SK-N-SH treated with all-trans-retinoic acid at 6 μM for 48 hours (cell line): Measurements from ENCODE around the gene SENP5.

ENCODE experiments used
- ATAC-seq: fragments of 200-7000 bp; cut with Tn5 transposase; 3 replicates; pipeline ENCODE4 v1.9.1; 2020; ENCODE audit warnings: mild to moderate bottlenecking, moderate library complexity
- ARNTL ChIP-seq: fragments of 450-650 bp; formaldehyde crosslinking; IDR thresholded peaks from 2 replicates; pipeline ENCODE4 v1.5.0; 2020; ENCODE audit warnings: low read depth, mild to moderate bottlenecking, moderate library complexity, borderline replicate concordance
- BACH2 ChIP-seq: fragments of 250-450 bp; sonication (Bioruptor Pico); IDR thresholded peaks from 2 replicates; pipeline ENCODE4 v1.9.0; 2021; ENCODE audit warnings: mild to moderate bottlenecking, borderline replicate concordance
- CREB5 ChIP-seq: fragments of 250-450 bp; sonication (Bioruptor Pico); IDR thresholded peaks from 2 replicates; pipeline ENCODE4 v1.5.1; 2020; ENCODE audit warnings: low read depth, mild to moderate bottlenecking, moderate library complexity
- CSDC2 ChIP-seq: fragments of 250-450 bp; sonication (Bioruptor Pico); IDR thresholded peaks from 2 replicates; pipeline ENCODE4 v1.5.0; 2020; ENCODE audit warnings: mild to moderate bottlenecking, moderate library complexity
- ESRRG ChIP-seq: fragments of 250-450 bp; sonication (Bioruptor Pico); IDR thresholded peaks from 2 replicates; pipeline ENCODE4 v1.6.1; 2021; ENCODE audit warnings: mild to moderate bottlenecking
- GLIS3 ChIP-seq: fragments of 250-450 bp; sonication (Bioruptor Pico); IDR thresholded peaks from 2 replicates; pipeline ENCODE4 v1.5.0; 2020; ENCODE audit warnings: mild to moderate bottlenecking, moderate library complexity
- ISL1 ChIP-seq: fragments of 250-450 bp; sonication (Bioruptor Pico); IDR thresholded peaks from 2 replicates; pipeline ENCODE4 v2.1.2; 2022; ENCODE audit warnings: mild to moderate bottlenecking, moderate library complexity
- OSR1 ChIP-seq: fragments of 250-450 bp; sonication (Bioruptor Pico); IDR thresholded peaks from 2 replicates; pipeline ENCODE4 v1.8.0; 2022; ENCODE audit warnings: moderate library complexity, mild to moderate bottlenecking, inconsistent platforms
- PPARA ChIP-seq: fragments of 250-450 bp; sonication (Bioruptor Pico); IDR thresholded peaks from 2 replicates; pipeline ENCODE4 v1.5.0; 2020; ENCODE audit warnings: mild to moderate bottlenecking, borderline replicate concordance
- RARB ChIP-seq: fragments of 250-450 bp; sonication (Bioruptor Pico); IDR thresholded peaks from 2 replicates; pipeline ENCODE4 v1.8.0; 2021; ENCODE audit warnings: mild to moderate bottlenecking, moderate library complexity
- SNAI2 ChIP-seq: fragments of 250-450 bp; sonication (Bioruptor Pico); IDR thresholded peaks from 2 replicates; pipeline ENCODE4 v1.5.0; 2020; ENCODE audit warnings: mild to moderate bottlenecking, moderate library complexity
- TCF4 ChIP-seq: fragments of 250-450 bp; sonication (Bioruptor Pico); IDR thresholded peaks from 2 replicates; pipeline ENCODE4 v1.8.0; 2021; ENCODE audit warnings: mild to moderate bottlenecking, moderate library complexity, borderline replicate concordance
- TOX ChIP-seq: fragments of 250-450 bp; sonication (Bioruptor Pico); IDR thresholded peaks from 2 replicates; pipeline ENCODE4 v1.8.0; 2021; ENCODE audit warnings: mild to moderate bottlenecking, moderate library complexity, borderline replicate concordance
- ZC3H10 ChIP-seq: fragments of 250-450 bp; sonication (Bioruptor Pico); IDR thresholded peaks from 2 replicates; pipeline ENCODE4 v1.5.1; 2021; ENCODE audit warnings: mild to moderate bottlenecking, moderate library complexity
- ZFP3 ChIP-seq: fragments of 250-450 bp; sonication (Bioruptor Pico); IDR thresholded peaks from 2 replicates; pipeline ENCODE4 v1.5.0; 2020; ENCODE audit warnings: mild to moderate bottlenecking, moderate library complexity
- ZFP30 ChIP-seq: fragments of 450-650 bp; formaldehyde crosslinking; IDR thresholded peaks from 2 replicates; pipeline ENCODE4 v1.5.0; 2022; ENCODE audit warnings: mild to moderate bottlenecking, moderate library complexity
- ZNF565 ChIP-seq: fragments of 450-650 bp; formaldehyde crosslinking; conservative IDR thresholded peaks from 2 replicates; pipeline ENCODE4 v1.5.0; 2020; ENCODE audit warnings: low read depth, mild to moderate bottlenecking, moderate library complexity
- ZNF70 ChIP-seq: fragments of 450-650 bp; formaldehyde crosslinking; IDR thresholded peaks from 2 replicates; pipeline ENCODE4 v1.5.0; 2020; ENCODE audit warnings: mild to moderate bottlenecking, moderate library complexity
- ZNF8 ChIP-seq: fragments of 450-650 bp; formaldehyde crosslinking; IDR thresholded peaks from 2 replicates; pipeline ENCODE4 v1.5.0; 2020; ENCODE audit warnings: mild to moderate bottlenecking, moderate library complexity
- TF ChIP-seq, protein P1 (sequence below): fragments of 250-450 bp; sonication (Bioruptor Pico); IDR thresholded peaks from 2 replicates; pipeline ENCODE4 v1.8.0; 2020; ENCODE audit warnings: mild to moderate bottlenecking, moderate library complexity, borderline replicate concordance
- TF ChIP-seq, protein P2 (sequence below): fragments of 250-450 bp; sonication (Bioruptor Pico); IDR thresholded peaks from 2 replicates; pipeline ENCODE4 v1.5.0; 2020; ENCODE audit warnings: mild to moderate bottlenecking, moderate library complexity
- TF ChIP-seq, protein P3 (sequence below): fragments of 250-450 bp; sonication (Bioruptor Pico); IDR thresholded peaks from 2 replicates; pipeline ENCODE4 v1.8.0; 2021; ENCODE audit warnings: low read depth, mild to moderate bottlenecking, moderate library complexity, borderline replicate concordance
- TF ChIP-seq, protein P4 (sequence below): fragments of 250-450 bp; sonication (Bioruptor Pico); IDR thresholded peaks from 2 replicates; pipeline ENCODE4 v1.5.1; 2021; ENCODE audit warnings: mild to moderate bottlenecking, moderate library complexity

Gene SENP5

GRCh38 chr3:196915375-196915774, 47.7 kb downstream of the SENP5 start:
- TF ChIP-seq ZNF8 (CRISPR knock-in tag): no peak
- no peak for TF ChIP-seq ESRRG (CRISPR knock-in tag)
- no peak for TF ChIP-seq TCF4 (CRISPR knock-in tag)
- no peak for TF ChIP-seq ZNF565 (CRISPR knock-in tag)
- TF ChIP-seq CREB5 (CRISPR knock-in tag): no peak
- TF ChIP-seq, protein P1, sequence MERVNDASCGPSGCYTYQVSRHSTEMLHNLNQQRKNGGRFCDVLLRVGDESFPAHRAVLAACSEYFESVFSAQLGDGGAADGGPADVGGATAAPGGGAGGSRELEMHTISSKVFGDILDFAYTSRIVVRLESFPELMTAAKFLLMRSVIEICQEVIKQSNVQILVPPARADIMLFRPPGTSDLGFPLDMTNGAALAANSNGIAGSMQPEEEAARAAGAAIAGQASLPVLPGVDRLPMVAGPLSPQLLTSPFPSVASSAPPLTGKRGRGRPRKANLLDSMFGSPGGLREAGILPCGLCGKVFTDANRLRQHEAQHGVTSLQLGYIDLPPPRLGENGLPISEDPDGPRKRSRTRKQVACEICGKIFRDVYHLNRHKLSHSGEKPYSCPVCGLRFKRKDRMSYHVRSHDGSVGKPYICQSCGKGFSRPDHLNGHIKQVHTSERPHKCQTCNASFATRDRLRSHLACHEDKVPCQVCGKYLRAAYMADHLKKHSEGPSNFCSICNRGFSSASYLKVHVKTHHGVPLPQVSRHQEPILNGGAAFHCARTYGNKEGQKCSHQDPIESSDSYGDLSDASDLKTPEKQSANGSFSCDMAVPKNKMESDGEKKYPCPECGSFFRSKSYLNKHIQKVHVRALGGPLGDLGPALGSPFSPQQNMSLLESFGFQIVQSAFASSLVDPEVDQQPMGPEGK (CRISPR knock-in tag): no peak
- no peak for TF ChIP-seq SNAI2

GRCh38 chr3:196916221-196916620, 48.5 kb downstream of the SENP5 start:
- no peak for TF ChIP-seq ESRRG (CRISPR knock-in tag)
- no peak for TF ChIP-seq TCF4 (CRISPR knock-in tag)
- TF ChIP-seq ARNTL (CRISPR knock-in tag): no peak
- TF ChIP-seq, protein P2, sequence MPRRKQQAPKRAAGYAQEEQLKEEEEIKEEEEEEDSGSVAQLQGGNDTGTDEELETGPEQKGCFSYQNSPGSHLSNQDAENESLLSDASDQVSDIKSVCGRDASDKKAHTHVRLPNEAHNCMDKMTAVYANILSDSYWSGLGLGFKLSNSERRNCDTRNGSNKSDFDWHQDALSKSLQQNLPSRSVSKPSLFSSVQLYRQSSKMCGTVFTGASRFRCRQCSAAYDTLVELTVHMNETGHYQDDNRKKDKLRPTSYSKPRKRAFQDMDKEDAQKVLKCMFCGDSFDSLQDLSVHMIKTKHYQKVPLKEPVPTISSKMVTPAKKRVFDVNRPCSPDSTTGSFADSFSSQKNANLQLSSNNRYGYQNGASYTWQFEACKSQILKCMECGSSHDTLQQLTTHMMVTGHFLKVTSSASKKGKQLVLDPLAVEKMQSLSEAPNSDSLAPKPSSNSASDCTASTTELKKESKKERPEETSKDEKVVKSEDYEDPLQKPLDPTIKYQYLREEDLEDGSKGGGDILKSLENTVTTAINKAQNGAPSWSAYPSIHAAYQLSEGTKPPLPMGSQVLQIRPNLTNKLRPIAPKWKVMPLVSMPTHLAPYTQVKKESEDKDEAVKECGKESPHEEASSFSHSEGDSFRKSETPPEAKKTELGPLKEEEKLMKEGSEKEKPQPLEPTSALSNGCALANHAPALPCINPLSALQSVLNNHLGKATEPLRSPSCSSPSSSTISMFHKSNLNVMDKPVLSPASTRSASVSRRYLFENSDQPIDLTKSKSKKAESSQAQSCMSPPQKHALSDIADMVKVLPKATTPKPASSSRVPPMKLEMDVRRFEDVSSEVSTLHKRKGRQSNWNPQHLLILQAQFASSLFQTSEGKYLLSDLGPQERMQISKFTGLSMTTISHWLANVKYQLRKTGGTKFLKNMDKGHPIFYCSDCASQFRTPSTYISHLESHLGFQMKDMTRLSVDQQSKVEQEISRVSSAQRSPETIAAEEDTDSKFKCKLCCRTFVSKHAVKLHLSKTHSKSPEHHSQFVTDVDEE (CRISPR knock-in tag): no peak
- no peak for TF ChIP-seq SNAI2
- TF ChIP-seq, protein P3, sequence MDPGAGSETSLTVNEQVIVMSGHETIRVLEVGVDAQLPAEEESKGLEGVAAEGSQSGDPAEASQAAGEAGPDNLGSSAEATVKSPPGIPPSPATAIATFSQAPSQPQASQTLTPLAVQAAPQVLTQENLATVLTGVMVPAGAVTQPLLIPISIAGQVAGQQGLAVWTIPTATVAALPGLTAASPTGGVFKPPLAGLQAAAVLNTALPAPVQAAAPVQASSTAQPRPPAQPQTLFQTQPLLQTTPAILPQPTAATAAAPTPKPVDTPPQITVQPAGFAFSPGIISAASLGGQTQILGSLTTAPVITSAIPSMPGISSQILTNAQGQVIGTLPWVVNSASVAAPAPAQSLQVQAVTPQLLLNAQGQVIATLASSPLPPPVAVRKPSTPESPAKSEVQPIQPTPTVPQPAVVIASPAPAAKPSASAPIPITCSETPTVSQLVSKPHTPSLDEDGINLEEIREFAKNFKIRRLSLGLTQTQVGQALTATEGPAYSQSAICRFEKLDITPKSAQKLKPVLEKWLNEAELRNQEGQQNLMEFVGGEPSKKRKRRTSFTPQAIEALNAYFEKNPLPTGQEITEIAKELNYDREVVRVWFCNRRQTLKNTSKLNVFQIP: no peak
- no peak for TF ChIP-seq ZNF565 (CRISPR knock-in tag)
- no peak for TF ChIP-seq ZNF70 (CRISPR knock-in tag)
- no peak for TF ChIP-seq BACH2
- TF ChIP-seq CREB5 (CRISPR knock-in tag): no peak
- no peak for TF ChIP-seq RARB
- TF ChIP-seq ZFP3 (CRISPR knock-in tag): no peak
- TF ChIP-seq ISL1 (CRISPR knock-in tag): no peak
- no peak for TF ChIP-seq ZC3H10 (CRISPR knock-in tag)
- TF ChIP-seq CSDC2 (CRISPR knock-in tag): no peak
- TF ChIP-seq, all 23 proteins: peak for 0
- no peak for ATAC-seq

More at GRCh38 chr3:196915375-196915774, 47.7 kb downstream of the SENP5 start:
- no peak for ATAC-seq

GRCh38 chr3:196916995-196917394, 49.3 kb downstream of the SENP5 start:
- ATAC-seq: no peak
- TF ChIP-seq, protein P2 (CRISPR knock-in tag): no peak
- TF ChIP-seq OSR1 (no peak), TCF4 (CRISPR knock-in tag) (no peak), ZNF8 (CRISPR knock-in tag) (no peak), GLIS3 (no peak), ZFP30 (CRISPR knock-in tag) (no peak), PPARA (CRISPR knock-in tag) (no peak), ZNF565 (CRISPR knock-in tag) (no peak), TOX (CRISPR knock-in tag) (no peak), BACH2 (no peak), ZC3H10 (CRISPR knock-in tag) (no peak), ZNF70 (CRISPR knock-in tag) (no peak), ZFP3 (CRISPR knock-in tag) (no peak)
- TF ChIP-seq, protein P3: no peak
- TF ChIP-seq, protein P4, sequence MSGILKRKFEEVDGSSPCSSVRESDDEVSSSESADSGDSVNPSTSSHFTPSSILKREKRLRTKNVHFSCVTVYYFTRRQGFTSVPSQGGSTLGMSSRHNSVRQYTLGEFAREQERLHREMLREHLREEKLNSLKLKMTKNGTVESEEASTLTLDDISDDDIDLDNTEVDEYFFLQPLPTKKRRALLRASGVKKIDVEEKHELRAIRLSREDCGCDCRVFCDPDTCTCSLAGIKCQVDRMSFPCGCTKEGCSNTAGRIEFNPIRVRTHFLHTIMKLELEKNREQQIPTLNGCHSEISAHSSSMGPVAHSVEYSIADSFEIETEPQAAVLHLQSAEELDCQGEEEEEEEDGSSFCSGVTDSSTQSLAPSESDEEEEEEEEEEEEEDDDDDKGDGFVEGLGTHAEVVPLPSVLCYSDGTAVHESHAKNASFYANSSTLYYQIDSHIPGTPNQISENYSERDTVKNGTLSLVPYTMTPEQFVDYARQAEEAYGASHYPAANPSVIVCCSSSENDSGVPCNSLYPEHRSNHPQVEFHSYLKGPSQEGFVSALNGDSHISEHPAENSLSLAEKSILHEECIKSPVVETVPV (CRISPR knock-in tag): no peak
